ENCODE results near the gene DIP2C.
"Not testable (repeated sequence)": the region's sequence is repeated elsewhere in the genome, so short reads cannot be mapped to it uniquely, and the experiment has no call there.

DIP2C gene

GRCh38 chr10:637771-638195 is 51.7 kb downstream of the DIP2C start:
- no peak for DNase-seq

GRCh38 chr10:637221-637620 is 52.2 kb downstream of the DIP2C start:
- no peak for DNase-seq

GRCh38 chr10:636769-637168 is 52.7 kb downstream of the DIP2C start:
- DNase-seq: no peak

GRCh38 chr10:636016-636730 is 53.3 kb downstream of the DIP2C start:
- no peak for DNase-seq

- no peak for DNase-seq
Observed at GRCh38 chr10:635088-635861, 54.2 kb downstream of the DIP2C start.

- no peak for DNase-seq
Observed at GRCh38 chr10:634256-634655, 55.2 kb downstream of the DIP2C start.

- no peak for DNase-seq
Observed at GRCh38 chr10:633279-634245, 55.9 kb downstream of the DIP2C start.

GRCh38 chr10:632807-633177 is 56.7 kb downstream of the DIP2C start:
- not testable (repeated sequence) for DNase-seq

- not testable (repeated sequence) for DNase-seq
Observed at GRCh38 chr10:632155-632806, 57.2 kb downstream of the DIP2C start.

GRCh38 chr10:631266-631665 is 58.2 kb downstream of the DIP2C start:
- DNase-seq: no peak

GRCh38 chr10:630581-631073 is 58.8 kb downstream of the DIP2C start:
- DNase-seq: no peak

GRCh38 chr10:629186-629998 is 60.1 kb downstream of the DIP2C start:
- no peak for DNase-seq

GRCh38 chr10:628386-629045 is 61.0 kb downstream of the DIP2C start:
- no peak for DNase-seq

- DNase-seq: no peak
Observed at GRCh38 chr10:627032-627992, 62.2 kb downstream of the DIP2C start.

GRCh38 chr10:625751-626711 is 63.4 kb downstream of the DIP2C start:
- no peak for DNase-seq

- DNase-seq: no peak
Observed at GRCh38 chr10:625333-625696, 64.2 kb downstream of the DIP2C start.

GRCh38 chr10:624605-625332 is 64.7 kb downstream of the DIP2C start:
- DNase-seq: no peak

GRCh38 chr10:624312-624604 is 65.2 kb downstream of the DIP2C start:
- no peak for DNase-seq

Measured in stimulated activated CD4-positive, alpha-beta T cell treated with anti-CD3 and anti-CD28 coated beads, Interleukin-2, amount 100 ng/mL, for 24 hours (primary cell).